GM18909 (cell line): ENCODE measurements around the gene ADAD2.

ENCODE experiments used
- ATAC-seq: cut with Tn5 transposase; IDR thresholded peaks from one replicate; pipeline ENCODE4 v1.9.1; 2021; ENCODE audit warnings: mild to moderate bottlenecking; ENCODE audit not compliant: unreplicated experiment, poor library complexity

ADAD2 gene

DNA sequence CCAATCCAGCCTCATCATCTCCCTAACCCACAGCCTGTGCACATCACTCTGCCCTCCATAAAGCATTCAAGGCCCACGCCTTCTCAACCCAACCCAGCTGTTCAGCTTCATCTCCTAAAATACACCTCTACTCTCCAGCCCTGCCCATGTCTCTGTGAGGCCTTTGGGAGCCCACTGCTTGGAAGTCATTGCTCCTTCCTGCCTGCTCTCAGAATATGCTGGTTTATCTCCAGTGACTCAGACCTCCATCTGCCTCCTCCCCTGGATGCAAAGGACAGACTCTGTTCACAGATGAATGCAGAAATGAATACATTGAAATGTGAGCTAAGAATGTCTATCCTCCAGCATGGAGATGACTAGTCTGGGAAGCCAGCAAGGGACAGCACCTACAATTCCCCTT is 29.9 kb downstream of the ADAD2 start:
- no peak for ATAC-seq

DNA sequence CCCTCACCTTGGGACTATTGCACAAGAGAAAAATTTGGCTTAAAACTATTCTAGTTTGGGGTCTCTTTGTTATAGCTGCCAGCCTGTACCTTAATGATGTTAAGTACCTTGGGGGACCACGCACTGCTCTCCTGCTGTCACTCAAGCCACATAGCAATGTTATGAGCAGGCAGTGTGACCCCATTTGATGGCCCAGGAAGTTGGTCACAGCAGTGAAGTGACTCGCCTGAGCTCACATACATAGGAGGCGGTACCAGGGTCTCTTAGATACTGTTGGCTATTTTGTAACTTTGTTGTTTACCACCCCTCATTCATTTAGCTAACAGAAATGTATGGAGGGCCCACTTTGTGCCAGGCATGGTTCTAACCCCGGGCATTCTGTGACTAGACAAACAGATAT is 32.5 kb downstream of the ADAD2 start:
- no peak for ATAC-seq

DNA sequence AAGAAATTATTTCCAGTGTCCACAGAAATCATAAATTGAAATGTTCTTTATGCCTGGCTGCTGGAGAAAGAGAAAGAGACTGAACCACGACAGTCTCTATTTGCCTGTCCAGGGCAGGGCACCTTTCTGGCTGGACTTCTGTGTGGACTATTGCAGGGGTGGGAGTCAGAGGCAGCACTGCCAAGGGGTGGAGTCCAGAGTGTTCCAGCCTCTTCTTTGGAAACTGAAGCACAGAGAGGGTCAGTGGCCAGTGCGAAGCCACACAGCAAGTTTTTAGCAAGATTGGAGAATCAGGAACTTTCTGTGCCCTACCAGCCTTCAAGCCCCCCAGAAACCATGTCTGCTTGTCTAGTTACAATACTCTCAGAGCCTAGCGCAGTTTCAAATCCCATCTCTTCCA is 33.6 kb downstream of the ADAD2 start:
- ATAC-seq, result no peak

DNA sequence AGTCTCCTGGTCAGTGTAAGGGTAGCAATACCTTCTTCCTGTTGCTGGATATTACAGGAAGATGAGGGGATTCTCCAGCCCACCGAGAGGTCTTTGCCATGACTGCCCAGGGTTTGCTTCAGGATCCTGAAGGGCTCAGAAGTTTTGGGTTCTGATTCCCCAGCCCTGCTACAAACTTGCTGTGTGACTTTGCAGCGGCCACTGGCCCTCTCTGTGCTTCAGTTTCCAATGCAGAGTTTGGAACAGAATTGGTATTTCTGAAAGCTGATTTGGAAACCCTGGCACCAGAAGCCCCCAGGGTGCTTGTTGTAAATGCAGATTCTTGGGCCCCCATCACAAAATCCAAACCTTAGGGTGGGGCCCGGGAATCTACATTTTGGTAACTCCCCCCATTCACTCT is 34.2 kb downstream of the ADAD2 start:
- no peak for ATAC-seq

DNA sequence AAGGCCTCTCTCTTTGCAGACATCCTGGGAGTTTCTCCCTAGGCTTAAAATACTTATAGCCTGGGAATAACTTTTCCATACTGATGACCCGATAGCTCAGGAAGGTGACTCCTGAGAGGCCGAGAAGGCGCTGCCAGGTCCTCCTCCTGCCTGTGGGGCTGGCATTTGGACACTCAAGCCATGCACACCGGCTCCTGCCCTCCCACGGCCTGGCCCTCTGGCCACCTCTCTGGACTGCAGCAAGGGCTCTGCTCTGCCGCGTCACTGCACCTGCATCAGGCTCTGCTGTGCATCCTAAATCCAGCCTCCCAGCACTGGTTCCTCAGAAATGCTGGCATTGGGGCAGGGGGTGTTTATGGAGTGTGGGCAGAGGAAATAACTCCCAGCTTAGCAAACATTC is 34.6 kb downstream of the ADAD2 start:
- ATAC-seq, result no peak

DNA sequence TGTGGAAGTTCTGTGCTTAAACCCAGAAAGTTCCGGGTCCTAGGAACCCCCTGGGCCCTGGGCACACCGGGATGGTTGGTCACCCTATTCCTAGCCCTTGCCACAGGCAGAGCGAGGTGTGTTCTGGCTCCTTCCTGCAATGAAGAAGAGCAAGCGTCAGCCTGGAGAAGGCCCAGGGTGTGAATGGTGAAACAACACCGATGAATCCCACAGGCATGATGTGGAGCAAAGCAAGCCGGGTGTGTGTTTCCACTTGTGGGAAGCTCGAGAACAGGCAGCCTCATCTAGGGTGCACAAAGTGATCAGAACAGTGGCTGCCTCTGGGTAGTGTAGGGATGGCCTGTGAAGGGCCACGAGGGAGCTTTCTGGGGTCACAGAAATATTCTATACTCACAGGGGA is 35.1 kb downstream of the ADAD2 start:
- no peak for ATAC-seq

DNA sequence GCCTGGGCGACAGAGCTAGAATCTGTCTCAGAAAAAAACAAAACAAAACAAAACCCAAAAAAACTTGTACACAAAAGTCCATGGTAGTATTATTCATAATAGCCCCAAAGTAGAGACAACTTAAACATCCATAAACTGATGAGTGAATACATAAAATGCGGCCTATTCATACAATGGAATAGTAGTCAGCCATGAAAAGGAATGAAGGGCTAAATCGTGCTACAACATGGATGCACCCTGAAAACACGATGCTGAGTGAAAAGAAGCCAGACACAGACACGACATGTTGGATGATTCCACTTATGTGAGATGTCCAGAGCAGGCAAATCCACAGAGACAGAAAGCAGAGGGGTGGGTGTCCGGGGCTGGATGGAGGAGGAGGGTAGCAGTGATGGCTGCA is 36.6 kb downstream of the ADAD2 start:
- no peak for ATAC-seq

- ATAC-seq, result no peak
Measured at GRCh38 chr16:84228256-84228838, 37.4 kb downstream of the ADAD2 start.

DNA sequence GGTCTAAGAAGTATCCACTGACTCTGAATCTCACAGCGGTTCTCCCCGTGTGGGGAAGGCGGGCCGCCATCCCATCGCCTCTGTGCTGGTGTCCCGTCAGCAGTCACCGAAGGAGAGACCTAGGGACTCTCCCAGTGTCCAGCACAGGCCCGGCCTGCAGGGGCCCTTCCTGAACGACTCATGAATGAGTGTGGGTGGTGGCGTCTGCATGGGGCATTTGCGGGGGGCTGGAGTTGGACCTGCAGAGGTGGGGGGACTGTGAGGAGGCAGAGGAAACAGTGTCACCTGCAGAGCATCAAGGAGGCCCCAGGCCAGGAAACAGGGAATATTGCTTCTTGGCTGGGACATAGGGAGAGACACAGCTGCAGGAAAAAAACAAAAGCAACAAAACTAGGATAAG is 38.5 kb downstream of the ADAD2 start:
- ATAC-seq, result no peak

- ATAC-seq, result no peak
Measured at GRCh38 chr16:84232060-84232459, 41.1 kb downstream of the ADAD2 start.

DNA sequence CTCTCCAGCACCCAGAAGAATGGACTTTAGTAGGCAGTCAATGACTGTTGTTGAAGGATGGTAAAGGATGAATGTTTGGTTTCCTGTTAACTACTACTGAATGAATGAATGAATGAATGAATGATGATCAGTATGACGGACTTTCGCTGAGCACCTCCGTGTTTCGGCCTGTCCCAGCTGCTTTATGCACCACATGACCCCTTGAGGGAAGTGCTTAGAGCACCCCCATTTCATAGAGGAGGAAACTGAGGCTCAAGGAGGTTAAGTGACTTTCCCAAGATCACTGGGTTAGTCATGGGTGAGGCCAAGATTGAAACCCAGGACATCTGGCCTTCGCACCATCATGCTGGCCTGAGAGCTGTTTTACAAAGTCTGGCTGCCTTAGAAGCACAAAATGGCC is 42.0 kb downstream of the ADAD2 start:
- ATAC-seq, result no peak

GRCh38 chr16:84233748-84234147 is 42.8 kb downstream of the ADAD2 start:
- no peak for ATAC-seq

DNA sequence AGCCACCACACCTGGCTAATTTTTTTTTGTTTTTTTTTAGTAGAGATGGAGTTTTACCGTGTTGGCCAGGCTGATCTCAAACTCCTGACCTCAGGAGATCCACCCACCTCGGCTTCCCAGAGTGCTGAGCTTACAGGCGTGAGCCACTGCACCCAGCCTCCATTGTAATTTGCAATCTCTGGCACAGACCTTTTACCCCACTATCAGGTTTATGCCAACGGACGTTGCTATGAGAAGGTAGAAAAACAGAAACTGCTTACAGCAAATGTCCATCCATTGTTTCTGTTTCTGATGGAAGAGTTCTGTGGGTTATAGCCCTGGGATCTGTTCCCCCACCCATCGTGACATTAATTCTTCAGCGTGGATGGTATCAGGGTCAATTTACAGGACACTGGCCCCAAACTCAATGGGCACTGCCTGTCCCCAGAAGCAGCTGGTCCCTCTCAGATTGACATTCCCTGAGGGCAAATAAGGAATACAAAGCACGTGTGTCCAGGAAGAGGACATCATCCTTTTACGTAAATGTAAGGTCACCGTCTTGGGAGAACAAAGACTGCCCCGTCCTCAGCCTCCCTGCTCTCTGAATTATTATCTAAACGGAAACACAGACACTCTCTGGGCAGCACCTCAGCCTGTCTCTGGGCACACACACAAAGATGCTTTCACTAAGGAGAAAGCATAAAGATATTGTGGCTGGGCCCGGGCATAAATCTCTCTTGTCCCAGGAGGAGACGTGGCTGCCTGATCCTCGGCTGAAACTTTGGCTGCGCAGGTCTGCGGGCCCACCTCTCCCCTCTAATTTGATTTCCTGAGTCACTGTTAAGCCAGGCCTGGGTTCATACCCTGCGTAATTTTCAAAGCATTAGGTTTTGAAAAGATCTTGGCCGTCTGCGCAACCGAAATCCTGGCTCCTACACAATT is 43.6 kb downstream of the ADAD2 start:
- no peak for ATAC-seq

- no peak for ATAC-seq
Measured at GRCh38 chr16:84236671-84237070, 45.7 kb downstream of the ADAD2 start.

DNA sequence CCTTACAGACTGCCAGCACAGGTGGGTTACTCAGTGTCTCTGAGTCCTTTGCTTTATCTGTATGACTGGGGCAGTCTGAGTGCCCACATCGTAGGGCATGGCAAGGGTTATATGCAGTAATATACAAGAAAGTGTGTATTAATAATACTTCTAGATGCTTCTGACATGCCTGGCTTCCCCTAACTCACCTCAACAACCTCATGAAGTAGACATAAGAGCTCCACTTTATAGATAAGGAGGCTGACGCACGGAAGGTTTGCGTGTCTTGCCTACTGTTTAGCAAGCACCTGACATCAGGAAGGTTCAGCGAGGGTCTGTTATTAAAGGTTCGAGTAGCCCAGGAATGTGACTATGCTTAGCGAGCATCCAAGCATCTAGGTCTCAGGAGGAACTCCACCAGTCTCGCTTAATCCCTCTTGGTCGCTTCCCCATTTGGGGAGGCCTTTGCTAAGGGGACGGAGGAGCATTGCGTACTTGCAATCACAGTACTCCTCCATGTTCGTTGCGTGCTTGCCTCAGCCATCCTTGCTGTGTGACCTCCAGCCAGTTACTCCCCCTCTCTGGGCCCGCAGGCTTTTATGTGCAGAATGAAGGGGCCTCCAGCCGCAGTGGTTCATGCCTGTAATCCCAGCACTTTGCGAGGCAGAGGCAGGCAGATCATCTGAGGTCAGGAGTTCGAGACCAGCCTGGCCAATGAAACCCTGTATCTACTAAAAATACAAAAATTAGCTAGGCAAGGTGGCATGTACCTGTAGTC is 47.2 kb downstream of the ADAD2 start:
- ATAC-seq, result no peak

- no peak for ATAC-seq
Measured at GRCh38 chr16:84239141-84239769, 48.3 kb downstream of the ADAD2 start.

GRCh38 chr16:84239909-84240308 is 49.0 kb downstream of the ADAD2 start, which contains the start of gene KCNG4:
KCNG4 (minus strand) TSS chr16:84240012; CDS start chr16:84237485, 2,527 bp downstream.
- no peak for ATAC-seq

- ATAC-seq, result no peak
Measured at GRCh38 chr16:84240455-84240854, 49.5 kb downstream of the ADAD2 start.

- no peak for ATAC-seq
Measured at GRCh38 chr16:84241778-84242177, 50.8 kb downstream of the ADAD2 start.

- ATAC-seq, result no peak
Measured at GRCh38 chr16:84242839-84243238, 51.9 kb downstream of the ADAD2 start.

DNA sequence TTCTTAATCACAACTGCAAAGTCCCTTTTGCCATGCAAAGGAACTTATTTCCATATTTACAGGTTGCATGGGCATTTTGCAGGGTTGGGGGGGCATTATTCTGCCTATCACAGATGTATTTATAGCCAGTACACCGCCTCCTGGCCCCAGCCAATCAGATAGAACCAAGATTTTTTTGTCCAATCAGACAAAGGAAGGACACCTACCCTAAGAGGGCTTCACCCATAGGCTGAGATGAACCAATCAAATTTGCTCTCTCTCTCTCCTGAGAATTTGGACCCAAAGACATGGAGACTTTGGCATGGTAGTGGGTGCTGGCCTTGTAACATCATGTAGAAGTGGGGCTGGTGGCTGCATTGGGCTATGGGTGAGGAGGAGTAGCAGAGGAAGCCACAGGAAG is 52.8 kb downstream of the ADAD2 start:
- ATAC-seq, result no peak
